GM21786 (cell line): Measurements from ENCODE around the gene CYYR1.

ENCODE experiments used
- ATAC-seq: cut with Tn5 transposase; IDR thresholded peaks from one replicate; pipeline ENCODE4 v1.9.1; 2021; ENCODE audit not compliant: unreplicated experiment

Gene CYYR1

DNA sequence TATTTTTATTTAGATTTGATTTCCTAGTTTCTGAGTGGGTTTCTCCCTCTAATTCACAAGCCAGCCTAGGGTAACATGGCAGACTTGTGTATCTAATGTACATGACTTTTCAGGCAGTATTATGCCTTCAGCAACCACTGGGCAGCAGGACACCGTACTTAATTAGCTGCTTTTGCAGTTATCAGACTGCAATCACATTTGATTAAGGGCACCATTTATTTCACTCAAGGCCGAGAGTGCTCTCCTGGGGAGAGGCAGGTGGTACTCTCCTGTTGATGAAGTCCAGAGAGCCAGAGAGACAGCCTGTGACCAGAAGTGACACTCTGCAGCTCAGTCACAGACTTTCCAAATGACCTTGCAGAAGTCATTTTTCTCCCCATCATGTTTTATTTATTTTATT is 18.7 kb downstream of the CYYR1 start:
- no peak for ATAC-seq

DNA sequence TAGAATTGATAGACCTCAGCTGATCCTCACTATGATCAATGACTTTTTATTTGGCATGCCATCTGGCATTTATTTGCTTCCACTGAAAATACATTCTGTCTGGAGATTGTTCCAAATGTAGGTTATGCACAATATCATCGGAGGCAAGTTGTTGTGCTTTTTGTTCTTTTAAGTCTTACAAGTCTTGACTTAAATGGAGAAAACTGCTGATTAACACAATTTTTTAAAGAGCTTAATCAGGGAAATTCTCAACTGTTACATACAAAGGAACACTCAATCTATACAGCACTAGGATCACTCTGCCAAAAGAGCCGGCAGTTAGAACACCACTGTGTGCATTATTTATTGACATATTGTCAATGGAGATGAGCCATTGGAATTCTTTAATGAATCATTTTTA is 19.2 kb downstream of the CYYR1 start:
- no peak for ATAC-seq

DNA sequence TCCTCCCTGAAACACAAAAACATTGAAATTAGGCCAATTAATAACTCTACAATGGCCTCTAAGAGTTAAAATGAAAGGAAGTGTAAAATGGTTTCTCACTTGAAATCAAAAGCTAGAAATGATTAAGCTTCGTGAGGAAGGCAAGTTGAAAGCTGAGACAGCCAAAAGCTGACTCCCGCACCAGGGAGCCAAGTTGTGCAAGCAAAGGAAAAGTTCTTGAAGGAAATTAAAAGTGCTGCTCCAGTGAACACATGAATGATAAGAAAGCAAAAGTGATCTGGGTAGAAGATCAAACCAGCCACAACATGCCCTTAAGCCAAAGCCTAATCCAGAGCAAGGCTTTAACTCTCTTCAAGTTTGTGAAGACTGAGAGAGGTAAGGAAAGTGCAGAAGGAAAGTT is 22.8 kb downstream of the CYYR1 start:
- no peak for ATAC-seq

DNA sequence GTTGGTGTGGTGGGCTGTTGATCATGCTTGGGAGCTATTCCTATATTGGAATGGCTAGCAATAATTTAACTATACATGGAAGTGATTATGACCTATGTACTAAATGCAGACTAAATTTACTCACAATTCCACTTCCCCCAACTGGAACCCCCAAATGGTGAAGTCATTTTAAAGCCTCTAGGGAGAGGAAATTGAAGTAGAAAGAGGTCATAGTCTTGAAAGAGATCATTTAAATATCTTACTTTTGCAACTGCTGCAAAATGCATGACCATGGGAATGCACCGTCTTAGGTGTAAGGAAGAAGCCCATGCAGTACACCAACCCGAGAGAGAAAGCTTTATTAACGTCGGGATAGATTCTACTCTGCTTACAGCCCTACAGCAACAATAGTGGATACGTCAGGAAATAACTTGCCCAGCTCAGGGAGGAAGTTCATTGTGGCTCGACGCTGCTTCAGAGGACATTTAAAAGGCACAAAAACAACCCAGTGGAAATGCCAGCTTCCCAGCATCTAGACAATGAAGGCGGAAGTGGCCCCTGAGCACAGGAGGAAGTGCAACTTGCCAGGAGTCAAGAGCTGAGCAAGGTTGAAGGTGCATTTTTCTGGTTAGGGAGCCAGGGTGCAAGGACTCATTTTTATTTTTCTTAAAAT is 26.5 kb downstream of the CYYR1 start:
- ATAC-seq, result no peak

DNA sequence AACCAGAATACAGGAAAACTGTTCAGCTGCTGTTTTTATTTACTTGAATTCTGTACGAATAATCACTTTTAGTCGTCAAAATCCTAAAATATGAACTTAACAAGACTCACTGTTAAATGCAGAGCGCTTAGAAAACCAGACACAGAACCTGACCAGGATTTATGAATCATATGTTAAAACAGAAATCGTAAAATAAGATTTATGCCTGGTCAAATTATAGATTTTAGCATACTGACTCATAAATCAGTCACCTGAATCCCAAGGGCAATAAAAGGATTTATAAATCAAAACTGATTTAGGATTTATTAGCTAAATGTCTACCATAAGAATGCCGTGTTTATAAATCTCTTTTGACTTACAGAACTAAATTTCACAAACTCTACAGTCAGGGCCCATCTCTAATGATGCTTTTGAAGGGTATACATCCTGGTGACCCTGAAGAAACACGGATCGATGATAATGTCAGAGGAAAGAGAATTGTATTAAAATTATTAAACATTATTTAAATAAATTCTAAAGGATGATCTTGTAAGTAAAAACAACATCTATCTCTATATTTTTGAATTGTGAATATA is 28.8 kb downstream of the CYYR1 start:
- ATAC-seq, result no peak

DNA sequence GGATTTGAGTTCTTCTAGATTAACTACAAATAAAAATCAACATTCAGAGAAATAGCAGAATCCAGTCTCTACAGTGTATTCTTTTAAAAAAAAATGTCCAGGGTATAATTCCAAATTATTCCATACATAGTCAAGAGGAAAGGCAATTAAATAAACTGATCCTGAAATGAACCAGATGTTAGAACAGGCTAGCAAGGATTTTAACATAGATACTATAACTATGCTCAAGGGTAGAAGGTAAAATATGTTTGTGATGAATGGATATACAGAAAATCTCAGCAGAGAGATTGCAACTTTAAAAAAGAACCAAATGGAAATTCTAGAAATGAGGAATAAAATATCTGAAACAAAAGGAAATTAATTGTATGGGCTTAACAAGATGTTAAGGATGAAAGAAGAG is 32.4 kb downstream of the CYYR1 start:
- ATAC-seq, result no peak

DNA sequence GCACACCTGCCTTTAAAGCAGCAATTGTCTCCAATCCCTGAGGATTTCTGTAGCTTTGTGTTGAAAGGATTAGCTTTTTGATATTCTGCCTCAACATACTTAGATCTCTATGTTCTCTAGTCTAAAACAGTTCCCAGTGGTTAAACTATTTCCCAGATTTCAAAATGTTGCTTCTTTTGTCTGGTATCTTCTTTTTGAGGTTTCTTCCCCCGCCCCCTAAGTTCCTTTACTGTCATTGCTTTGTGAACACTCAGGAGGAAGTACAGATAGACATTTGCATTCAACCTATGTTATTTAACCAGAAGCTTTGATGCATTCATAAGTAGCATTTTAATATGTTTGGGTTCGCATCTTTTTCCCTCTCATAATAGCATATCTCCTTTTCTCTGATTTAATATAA is 33.5 kb downstream of the CYYR1 start:
- no peak for ATAC-seq

DNA sequence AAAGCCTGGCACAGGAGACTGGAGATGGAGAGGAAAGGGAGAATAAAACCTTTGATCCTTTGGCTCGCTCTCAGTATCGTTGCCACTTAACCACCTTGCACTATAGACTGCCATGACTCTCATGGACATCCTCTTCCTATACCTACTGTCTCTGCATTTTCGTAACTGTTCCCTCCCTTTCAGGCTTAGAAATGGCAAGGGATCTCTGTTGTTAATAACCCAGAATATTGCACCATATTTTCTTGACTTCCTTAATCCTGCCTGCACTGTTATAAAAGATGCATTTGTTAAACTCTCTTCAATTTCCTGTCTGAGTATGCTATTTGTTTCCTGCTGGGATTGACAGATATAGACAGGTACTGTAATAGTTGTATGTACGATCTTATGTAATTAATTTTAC is 38.6 kb downstream of the CYYR1 start:
- ATAC-seq, result no peak

DNA sequence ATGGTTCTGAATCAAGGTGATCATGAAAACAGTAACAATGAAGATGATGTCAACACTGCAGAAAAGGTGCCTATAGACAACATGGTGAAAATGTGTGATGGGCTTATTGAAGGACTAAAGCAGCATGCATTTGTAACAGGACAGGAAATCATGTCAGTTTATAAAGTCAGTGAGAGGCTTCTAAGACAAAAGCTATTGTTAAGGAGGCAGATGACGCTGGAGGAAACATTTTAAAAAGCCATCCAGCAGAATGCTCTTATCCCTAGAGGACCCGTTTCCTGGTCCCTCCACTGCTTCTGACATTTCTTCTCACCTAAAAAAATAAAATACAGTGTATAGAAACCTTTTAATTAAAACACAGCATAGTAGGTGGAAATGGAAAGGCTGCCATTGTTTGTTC is 40.9 kb downstream of the CYYR1 start:
- no peak for ATAC-seq

DNA sequence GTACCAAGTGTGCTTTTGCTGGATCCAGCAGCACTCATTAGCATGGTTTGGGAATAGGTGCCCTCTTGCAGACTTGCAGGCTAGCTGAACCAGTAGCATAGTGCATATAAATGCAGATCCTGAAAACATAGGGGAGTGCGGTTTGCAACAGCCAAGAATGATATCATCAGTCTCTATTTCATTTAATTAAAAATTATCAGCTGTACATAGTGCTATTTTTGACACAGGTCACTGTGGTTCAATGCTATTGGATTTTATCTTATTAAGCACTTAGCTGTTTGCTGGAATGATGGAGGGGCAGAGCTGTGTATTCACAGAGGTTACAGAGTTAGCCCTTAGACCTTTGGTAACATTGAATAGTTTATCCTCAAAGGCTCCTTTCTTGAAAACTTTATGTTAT is 43.6 kb downstream of the CYYR1 start:
- no peak for ATAC-seq

DNA sequence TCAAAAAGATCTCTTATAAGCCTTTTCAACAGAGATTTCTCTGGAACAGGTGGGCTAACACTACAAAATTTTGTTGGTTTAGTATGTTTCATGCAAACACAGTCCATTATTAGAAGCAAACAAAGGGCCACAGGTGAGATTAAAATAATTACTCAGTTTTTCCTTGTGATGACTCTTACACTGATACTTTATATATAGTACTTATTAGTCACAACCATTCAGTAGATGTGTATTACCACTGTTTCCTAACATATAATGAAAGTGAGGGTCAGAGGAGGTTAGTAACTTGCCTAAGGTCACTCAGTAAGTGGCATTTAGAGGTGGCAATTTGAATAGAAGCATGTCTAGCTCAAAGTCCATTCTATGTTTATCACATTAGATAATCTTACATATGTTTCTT is 44.2 kb downstream of the CYYR1 start:
- ATAC-seq, result no peak

DNA sequence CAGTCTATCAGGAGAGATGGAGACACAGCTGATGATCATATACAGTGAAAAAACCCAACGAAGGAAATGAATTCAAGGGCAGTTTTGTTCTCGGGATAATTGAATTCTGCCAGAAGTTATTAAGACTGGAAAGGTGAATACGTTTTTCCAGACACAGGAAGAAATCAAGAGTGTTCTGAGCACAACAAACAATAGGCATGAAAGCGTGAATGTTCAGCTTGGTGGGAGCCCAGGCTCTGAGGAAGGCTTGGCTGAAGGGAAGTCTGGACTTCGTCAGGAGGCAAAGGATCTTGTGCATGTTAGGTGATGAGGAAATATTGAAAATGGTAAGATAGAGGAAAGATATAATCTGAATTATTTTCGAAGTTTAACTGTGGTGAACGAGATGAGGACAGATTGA is 50.4 kb downstream of the CYYR1 start:
- ATAC-seq, result no peak

DNA sequence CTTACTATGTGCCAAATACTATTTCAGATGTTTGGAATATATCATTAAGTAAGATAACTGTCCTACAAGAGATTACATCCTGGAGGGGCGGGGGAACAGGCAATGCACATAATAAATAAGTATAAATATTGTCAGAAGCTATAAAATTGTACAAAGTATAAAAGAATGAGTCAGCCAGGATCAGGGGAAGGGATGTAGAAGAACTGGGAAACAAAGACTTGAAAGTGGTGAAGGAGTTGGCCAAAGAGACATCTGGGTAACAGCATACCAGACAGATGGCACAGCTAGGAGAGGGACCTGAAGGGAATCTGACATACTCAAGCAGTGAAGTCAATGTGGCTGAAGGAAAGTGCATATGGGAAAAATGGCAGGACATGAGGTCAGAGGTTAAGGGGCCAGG is 53.9 kb downstream of the CYYR1 start:
- no peak for ATAC-seq

DNA sequence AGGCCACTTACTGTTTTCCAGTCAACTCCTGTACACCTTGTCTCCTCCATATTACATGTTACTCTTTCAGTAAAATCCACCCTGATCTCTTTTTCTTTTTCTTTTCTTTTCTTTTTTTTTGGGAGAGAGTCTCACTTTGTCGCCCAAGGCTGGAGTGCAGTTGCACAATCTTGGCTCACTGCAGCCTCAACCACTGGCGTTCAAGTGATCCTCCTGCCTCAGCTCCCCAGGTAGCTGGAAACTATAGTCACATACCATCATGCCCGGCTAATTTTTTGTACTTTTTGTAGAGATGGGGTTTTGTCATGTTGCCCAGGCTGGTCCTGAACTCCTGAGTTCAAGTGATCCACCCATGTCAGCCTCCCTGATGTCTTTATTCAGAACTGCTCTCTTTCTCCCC is 57.8 kb downstream of the CYYR1 start:
- ATAC-seq, result no peak

DNA sequence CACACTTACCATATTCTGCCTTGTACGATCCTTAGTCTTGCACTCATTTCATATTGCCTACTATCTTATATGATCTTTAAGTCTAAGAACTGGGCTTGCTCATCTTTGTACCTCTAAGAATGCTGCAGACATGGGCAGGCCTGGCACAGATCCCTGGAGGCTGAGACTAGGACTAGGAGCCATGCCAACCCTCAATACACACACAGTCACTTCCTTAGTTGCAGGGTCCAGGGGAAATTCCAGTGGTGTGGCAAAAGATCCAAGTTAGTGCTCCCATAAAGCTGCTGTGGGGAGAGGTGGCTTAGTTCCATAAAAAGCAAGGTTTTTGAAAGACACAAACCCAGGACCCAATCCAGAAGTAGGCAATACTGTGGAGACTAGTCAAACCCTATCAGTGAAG is 59.9 kb downstream of the CYYR1 start:
- no peak for ATAC-seq

DNA sequence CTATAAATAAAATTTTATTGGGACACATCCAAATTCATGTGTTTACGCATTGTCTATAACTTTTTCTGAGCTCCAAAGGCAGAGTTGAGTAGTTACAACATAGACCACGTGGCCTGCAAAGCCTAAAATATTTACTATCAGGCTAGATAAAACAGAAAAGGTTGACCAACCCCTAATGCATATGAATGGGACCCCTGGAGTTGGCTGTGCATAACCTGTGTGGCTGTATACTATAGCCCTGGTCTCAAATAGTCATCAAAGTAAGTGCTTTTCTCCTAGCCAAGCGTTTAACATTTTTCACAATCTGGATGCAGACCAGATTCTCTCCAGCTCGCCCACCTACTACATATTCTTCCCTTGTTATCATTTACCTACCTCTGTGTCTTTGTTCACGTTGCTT is 60.4 kb downstream of the CYYR1 start:
- ATAC-seq, result no peak

DNA sequence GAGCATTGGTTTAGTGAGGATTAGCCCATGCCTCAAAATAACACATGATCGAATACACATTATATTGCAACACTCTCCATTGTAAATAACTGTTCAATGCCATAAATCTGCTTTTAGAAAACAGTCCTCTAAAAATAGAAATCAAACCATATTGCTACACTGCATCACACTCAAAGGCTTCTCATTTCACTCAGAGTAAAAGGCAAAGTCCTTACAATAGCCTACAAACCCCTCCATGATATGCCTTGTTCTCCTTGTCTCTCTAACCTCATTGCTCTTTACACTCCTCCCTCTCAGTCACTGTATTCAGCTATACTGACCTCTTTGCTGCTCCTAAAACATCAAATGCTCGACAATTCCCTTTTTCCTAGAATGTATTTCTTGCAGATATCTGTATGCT is 64.2 kb downstream of the CYYR1 start:
- no peak for ATAC-seq

DNA sequence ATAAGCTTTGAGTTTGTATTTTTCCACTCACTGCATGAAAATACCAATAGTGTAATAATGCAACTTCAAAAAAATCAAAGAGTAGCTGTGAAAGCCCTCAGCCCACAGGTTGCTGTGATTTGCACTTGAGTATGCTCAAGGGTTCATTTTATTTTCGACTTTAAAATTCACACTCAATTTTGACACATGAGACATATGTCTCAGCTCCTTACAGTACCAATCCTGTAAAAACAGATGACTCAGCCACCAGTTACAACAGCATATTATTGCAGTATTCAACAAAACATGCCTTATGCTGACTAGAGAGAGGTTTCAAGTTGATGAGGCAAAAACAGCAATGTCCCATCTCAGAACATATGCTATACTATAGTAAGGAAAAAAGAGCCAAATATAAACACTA is 66.1 kb downstream of the CYYR1 start:
- ATAC-seq, result no peak

DNA sequence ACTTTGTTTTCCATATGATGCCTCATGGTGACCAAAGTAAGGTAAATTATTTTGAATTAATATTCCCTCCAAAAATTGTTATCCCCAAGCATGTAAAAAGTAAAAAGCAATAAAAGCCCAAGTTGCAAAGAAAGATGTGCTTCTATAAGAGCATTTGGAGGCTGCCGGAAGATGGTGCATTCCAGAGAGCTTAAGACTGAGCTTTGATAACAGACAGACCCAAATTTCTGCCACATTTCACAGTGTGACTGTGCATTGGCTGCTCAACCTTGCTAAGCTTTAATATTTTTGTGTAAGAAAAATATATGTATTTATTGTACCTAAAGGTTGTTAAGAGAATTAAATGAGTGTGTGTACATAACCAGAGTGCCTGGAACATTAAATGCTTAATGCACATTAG is 67.9 kb downstream of the CYYR1 start:
- ATAC-seq, result no peak

DNA sequence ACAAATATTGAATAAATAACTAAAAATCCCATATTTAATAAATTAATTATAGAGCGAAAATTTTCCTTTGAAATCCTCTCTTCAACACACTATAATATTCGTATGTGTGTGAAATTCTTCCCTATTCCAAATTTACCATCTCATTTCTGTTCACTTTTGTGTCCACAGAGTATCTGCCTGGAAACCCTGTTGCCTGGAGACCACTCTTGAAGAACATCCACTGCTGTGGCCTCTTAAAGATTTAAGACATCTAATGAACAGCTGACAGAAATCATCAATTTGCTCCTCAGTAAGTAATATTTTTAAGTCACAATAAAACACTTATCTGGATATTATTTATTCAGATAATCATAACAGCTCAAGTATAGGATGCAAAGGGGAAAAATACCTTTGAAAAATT is 69.7 kb downstream of the CYYR1 start:
- no peak for ATAC-seq

DNA sequence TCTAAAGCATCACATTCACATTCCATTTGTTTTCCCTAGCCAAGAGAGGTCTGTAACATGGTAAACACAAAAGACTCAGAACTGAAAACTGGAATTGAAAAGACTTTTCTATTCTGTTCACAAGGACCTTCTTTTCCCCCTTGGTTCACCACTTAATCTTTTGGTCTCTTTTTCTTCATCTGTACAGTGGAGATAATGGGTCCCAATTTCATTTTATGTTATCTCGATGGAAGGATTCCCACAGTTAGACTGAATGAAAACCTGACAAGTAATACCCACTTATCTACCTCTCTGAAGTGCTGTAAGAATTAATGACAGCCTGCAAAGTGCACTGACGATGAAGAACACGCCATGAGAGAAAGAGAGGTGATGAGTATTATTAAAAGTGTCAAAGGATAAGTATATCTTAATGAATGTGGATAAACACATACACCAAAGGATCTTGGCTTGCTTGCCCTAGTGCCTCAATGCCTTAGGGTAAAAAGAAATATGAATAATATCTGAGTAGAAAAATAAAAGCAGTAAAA is 71.5 kb downstream of the CYYR1 start:
- ATAC-seq, result no peak

DNA sequence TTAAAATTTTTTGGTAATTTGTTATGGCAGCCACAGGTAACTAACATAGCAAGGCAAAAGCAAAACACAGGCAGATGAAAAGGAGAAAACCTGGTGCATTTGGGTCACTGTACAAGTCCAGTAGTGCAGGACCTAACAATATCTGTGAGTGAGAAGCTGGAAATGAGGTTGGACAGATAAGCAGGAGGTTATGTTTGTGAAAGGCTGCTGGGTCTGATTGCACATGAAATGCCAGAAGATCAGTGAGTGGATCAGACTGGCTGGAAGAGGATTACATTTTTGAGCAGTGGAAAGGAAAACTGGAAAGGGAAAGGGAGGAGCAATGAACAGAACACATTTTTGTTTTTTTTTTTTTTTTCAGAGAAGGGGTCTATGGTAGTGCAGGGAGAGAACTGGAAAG is 73.6 kb downstream of the CYYR1 start:
- ATAC-seq, result no peak

DNA sequence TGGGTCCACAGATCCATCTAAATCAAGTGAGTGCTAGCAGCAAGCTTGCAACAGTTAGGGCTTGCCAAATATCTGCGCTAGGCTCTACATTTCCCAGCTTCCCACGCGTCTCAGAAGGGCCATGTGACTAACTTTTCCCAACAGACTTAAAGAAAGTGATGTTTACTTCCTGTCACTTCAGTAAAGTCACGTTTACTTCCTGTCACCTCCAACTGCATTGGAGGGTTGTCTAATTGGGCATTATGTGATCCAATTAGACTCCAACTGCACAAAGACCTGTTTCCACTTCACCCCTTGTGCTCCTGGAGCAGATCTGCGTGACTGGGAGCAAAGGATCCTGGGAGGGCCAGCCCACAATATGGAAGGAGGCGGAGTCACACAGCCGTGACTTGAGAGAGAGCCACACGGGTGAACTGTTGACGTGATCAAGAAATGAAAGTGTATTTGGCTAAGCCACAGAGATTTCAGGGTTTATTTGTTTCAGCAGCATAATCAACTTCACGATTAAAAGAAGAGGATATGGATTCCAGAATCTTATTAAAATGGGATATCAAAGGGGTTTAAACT is 77.7 kb downstream of the CYYR1 start:
- ATAC-seq, result no peak
